SU-DHL-6 (cell line): ENCODE measurements around the gene ARMH4.

Source experiments
- H2AFZ ChIP-seq: fragments of 200-600 bp; sonication (generic); 2 replicates; pipeline ENCODE4 v1.6.1; 2014; ENCODE audit warnings: low read depth, mild to moderate bottlenecking, moderate library complexity, mixed read lengths, antibody characterized with exemption, low read length; ENCODE audit not compliant: severe bottlenecking
- H3F3A ChIP-seq: fragments of 200-600 bp; shearing (Covaris generic); 2 replicates; pipeline ENCODE4 v1.6.0; 2016; ENCODE audit warnings: antibody characterized with exemption, mild to moderate bottlenecking; ENCODE audit not compliant: insufficient read depth
- H3K27ac ChIP-seq: fragments of 200-600 bp; sonication (generic); 2 replicates; pipeline ENCODE4 v1.5.1; 2016; ENCODE audit warnings: low read depth, mild to moderate bottlenecking, low read length, moderate library complexity, mixed read lengths
- H3K27me3 ChIP-seq: fragments of 200-600 bp; sonication (generic), shearing (Covaris generic); 2 replicates; pipeline ENCODE4 v1.6.0; 2014; ENCODE audit warnings: mild to moderate bottlenecking, low read length
- H3K36me3 ChIP-seq: fragments of 200-600 bp; sonication (generic); 2 replicates; pipeline ENCODE4 v1.6.1; 2014; ENCODE audit warnings: mild to moderate bottlenecking, low read length, mixed read lengths
- H3K4me2 ChIP-seq: fragments of 300-600, 200-600 bp; shearing (Covaris generic), sonication (generic); 2 replicates; pipeline ENCODE4 v1.6.0; 2014; ENCODE audit warnings: low read length, low read depth, mild to moderate bottlenecking; ENCODE audit not compliant: poor library complexity, severe bottlenecking
- H3K4me3 ChIP-seq: fragments of 200-600 bp; sonication (generic); 2 replicates; pipeline ENCODE4 v1.5.1; 2014; ENCODE audit warnings: antibody characterized with exemption, low read length, mild to moderate bottlenecking, mixed read lengths; ENCODE audit not compliant: insufficient read depth, poor library complexity, severe bottlenecking
- H3K79me2 ChIP-seq: fragments of 200-600 bp; sonication (generic); 2 replicates; pipeline ENCODE4 v1.6.1; 2014; ENCODE audit warnings: mild to moderate bottlenecking, low read length, moderate library complexity; ENCODE audit not compliant: insufficient read depth
- H3K9ac ChIP-seq: fragments of 200-600 bp; sonication (generic); 2 replicates; pipeline ENCODE4 v1.7.0; 2014; ENCODE audit warnings: mild to moderate bottlenecking, low read length
- H3K9me2 ChIP-seq: fragments of 200-600 bp; sonication (generic); replicated peaks from 2 replicates; pipeline ENCODE4 v1.6.1; 2014; ENCODE audit warnings: low read length; ENCODE audit not compliant: insufficient read depth
- H3K9me3 ChIP-seq: fragments of 200-600 bp; sonication (generic); 2 replicates; pipeline ENCODE4 v1.6.1; 2014; ENCODE audit warnings: low read length, mixed read lengths; ENCODE audit not compliant: insufficient read depth
- H4K20me1 ChIP-seq: fragments of 200-600 bp; sonication (generic); 2 replicates; pipeline ENCODE4 v1.6.1; 2014; ENCODE audit warnings: low read depth, mild to moderate bottlenecking, antibody characterized with exemption, low read length, moderate library complexity, mixed read lengths
- CTCF ChIP-seq: fragments of 200-600 bp; sonication (generic); IDR thresholded peaks from one replicate; pipeline ENCODE4 v1.5.1; 2017; ENCODE audit warnings: antibody characterized with exemption, mild to moderate bottlenecking, low read length, moderate library complexity; ENCODE audit not compliant: insufficient read depth, poor library complexity, severe bottlenecking
- EZH2phosphoT487 ChIP-seq: fragments of 200-600 bp; sonication (generic), shearing (Covaris generic); conservative IDR thresholded peaks from 2 replicates; pipeline ENCODE4 v1.6.1; 2018; ENCODE audit warnings: mild to moderate bottlenecking, antibody characterized with exemption, low read length, moderate library complexity, mixed read lengths

ARMH4 gene

DNA sequence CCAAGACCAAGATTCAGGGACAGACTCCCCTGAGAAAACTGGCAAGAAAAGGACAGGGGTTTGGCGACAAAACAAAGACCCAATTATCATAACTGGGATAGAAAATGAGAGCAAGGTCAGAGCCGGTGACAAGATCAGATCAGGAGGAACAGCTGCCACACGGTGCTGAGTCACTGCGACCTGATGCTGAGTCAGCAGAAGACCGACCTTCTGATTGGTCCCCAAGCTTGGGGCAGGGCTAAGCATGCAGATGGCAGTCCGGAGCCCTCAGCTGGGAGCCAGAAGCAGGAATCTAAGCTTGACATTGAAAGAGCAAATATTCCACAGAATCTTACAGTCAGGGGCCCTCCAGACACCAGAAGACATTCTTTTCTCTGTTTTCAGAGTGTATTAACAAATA lies 19.1 kb upstream of the ARMH4 start:
- Histone ChIP-seq H3K9me2 (no peaks in the 10 kb centered on the region), H2AFZ (peak overlapping the region; percentile 46), H3K27me3 (no peaks in the 10 kb centered on the region), H3K9me3 (no peaks in the 10 kb centered on the region), H3K79me2 (no peaks in the 10 kb centered on the region), H3K27ac (no peak overlapping the region), H3K36me3 (no peaks in the 10 kb centered on the region), H4K20me1 (no peaks in the 10 kb centered on the region), H3K4me3 (no peak overlapping the region), H3K9ac (no peak overlapping the region), H3F3A (no peaks in the 10 kb centered on the region), H3K4me2 (no peak overlapping the region)
- TF ChIP-seq EZH2phosphoT487 = no peak

DNA sequence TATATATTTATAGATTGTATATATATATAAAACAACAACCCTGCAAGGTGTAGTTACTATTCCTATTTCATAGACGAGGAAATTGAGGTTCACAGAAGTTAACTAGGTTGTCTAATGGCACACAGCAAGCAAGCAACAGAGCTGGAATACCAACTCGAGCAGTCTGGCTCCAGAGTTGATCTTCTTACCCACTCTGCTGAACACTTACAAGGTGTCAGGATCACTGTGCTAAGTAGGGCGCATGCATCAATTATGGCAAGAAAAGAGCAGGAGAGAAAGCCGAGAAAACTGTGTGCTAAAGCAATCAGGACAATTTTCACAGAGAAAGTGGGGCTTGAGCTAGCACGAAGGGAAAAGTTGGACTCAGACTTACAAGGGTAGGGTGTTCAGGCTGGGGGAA lies 15.9 kb upstream of the ARMH4 start:
- Histone ChIP-seq H3K36me3 (no peaks in the 10 kb centered on the region), H4K20me1 (no peaks in the 10 kb centered on the region), H2AFZ (no peak overlapping the region), H3K9ac (no peak overlapping the region), H3K4me3 (no peak overlapping the region), H3K27ac (no peak overlapping the region), H3K27me3 (no peaks in the 10 kb centered on the region), H3K79me2 (no peaks in the 10 kb centered on the region), H3F3A (no peaks in the 10 kb centered on the region), H3K9me3 (no peaks in the 10 kb centered on the region), H3K4me2 (no peak overlapping the region), H3K9me2 (no peaks in the 10 kb centered on the region)
- TF ChIP-seq EZH2phosphoT487 = no peak
- TF ChIP-seq CTCF = no peak

DNA sequence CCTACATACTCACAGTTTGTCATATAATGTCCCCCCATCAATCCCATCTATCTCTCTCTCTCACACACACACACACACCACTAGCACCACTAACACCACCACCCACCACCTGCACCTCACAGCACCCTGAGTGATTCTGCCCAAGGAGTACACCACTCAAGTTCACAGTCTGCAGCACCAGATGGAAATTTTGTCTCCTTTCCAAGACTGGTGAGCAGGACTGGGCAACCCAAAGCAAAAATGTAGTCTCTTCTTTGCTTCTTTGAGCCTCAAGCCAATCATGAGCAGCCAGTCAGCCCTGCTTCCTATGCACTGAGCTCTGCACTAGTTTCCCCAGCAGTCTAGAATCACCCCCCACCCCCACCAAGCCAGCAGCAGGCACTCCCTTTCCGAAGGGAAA lies 15.0 kb upstream of the ARMH4 start:
- H3K4me3 ChIP-seq = no peak overlapping the region
- no peaks in the 10 kb centered on the region for H3K9me3 ChIP-seq
- no peaks in the 10 kb centered on the region for H3F3A ChIP-seq
- no peak overlapping the region for H3K9ac ChIP-seq
- TF ChIP-seq CTCF (no peak), EZH2phosphoT487 (no peak)
- H2AFZ ChIP-seq = no peak overlapping the region
- H3K36me3 ChIP-seq = no peaks in the 10 kb centered on the region
- H3K27me3 ChIP-seq = no peaks in the 10 kb centered on the region
- no peaks in the 10 kb centered on the region for H4K20me1 ChIP-seq
- no peak overlapping the region for H3K4me2 ChIP-seq
- H3K27ac ChIP-seq = no peak overlapping the region
- no peaks in the 10 kb centered on the region for H3K9me2 ChIP-seq
- H3K79me2 ChIP-seq = no peaks in the 10 kb centered on the region

DNA sequence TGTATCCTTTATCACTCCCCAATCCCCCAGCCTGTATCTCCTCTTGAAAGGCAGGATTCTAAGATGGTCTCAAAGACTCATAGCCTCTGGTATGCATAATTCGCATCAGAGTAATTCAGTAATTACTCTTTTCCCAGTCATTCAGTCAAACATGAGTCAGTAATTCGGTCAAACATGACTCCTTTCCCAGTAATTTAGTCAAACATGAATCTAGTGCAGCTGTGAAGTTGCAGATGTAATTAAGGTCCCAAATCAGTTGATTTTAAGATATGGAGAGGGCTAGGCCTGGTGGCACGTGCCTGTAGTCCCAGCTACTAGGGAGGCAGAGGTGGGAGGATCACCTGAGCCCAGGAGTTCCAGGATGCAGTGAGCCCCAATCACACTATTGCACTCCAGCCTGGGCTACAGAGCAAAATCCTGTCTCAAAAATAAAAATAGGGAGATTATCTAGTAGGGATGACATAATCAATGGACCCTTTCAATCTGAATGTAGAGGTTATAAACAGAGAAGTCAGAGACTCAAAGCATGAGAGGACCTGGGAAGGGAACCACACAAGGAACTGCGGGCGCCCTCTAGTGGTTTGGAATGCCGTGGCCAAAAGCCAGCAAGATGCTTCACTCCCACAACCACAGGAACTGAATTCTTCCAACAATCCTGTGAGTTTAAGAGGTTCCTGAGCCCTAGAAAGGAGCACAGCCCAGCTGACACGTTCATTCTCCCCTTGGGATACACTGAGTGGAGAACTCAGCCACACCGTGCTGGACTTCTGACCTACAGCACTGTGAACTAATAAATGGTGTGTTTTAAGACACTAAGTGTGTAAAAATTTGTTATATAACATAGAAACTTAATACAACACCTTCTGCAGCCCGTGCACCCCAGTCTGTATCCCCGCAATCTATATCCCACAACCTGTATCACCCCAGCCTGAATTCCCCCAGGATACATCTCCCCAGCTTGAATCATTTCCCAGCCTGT lies 14.3 kb upstream of the ARMH4 start:
- peak; percentile 92 for TF ChIP-seq CTCF
- no peak for TF ChIP-seq EZH2phosphoT487
- H3F3A ChIP-seq = no peaks in the 10 kb centered on the region
- H4K20me1 ChIP-seq = no peaks in the 10 kb centered on the region
- H3K79me2 ChIP-seq = no peaks in the 10 kb centered on the region
- H3K4me2 ChIP-seq = no peak overlapping the region
- H3K4me3 ChIP-seq = no peak overlapping the region
- H3K27ac ChIP-seq = no peak overlapping the region
- no peaks in the 10 kb centered on the region for H3K9me3 ChIP-seq
- no peak overlapping the region for H2AFZ ChIP-seq
- no peaks in the 10 kb centered on the region for H3K9me2 ChIP-seq
- H3K36me3 ChIP-seq = no peaks in the 10 kb centered on the region
- no peaks in the 10 kb centered on the region for H3K27me3 ChIP-seq
- no peak overlapping the region for H3K9ac ChIP-seq
